IPS-15b (cell line): ENCODE results near the gene RTL10.

ENCODE experiments used
- H3K27me3 ChIP-seq: one replicate; pipeline ENCODE4 v1.6.1; 2013; ENCODE audit warnings: low read length; ENCODE audit not compliant: control insufficient read depth, insufficient read depth
- H3K36me3 ChIP-seq: one replicate; pipeline ENCODE4 v1.6.1; 2013; ENCODE audit warnings: low read length; ENCODE audit not compliant: control insufficient read depth, insufficient read depth
- H3K4me1 ChIP-seq: one replicate; pipeline ENCODE4 v1.6.1; 2013; ENCODE audit warnings: mild to moderate bottlenecking, low read length; ENCODE audit not compliant: control insufficient read depth, insufficient read depth
- H3K4me3 ChIP-seq: one replicate; pipeline ENCODE4 v1.5.1; 2013; ENCODE audit warnings: low read depth, low read length
- H3K9ac ChIP-seq: one replicate; pipeline ENCODE4 v1.6.1; 2013; ENCODE audit warnings: low read depth, mild to moderate bottlenecking, low read length
- H3K9me3 ChIP-seq: one replicate; pipeline ENCODE4 v1.6.1; 2013; ENCODE audit warnings: mild to moderate bottlenecking, low read length; ENCODE audit not compliant: control insufficient read depth, insufficient read depth

The RTL10 gene

GRCh38 chr22:19819911-19820879 is 34.5 kb downstream of the RTL10 start:
- no peaks in the 10 kb centered on the region for H3K4me1 ChIP-seq
- no peaks in the 10 kb centered on the region for H3K36me3 ChIP-seq
- no peaks in the 10 kb centered on the region for H3K27me3 ChIP-seq
- H3K4me3 ChIP-seq = no peak overlapping the region
- H3K9me3 ChIP-seq = no peaks in the 10 kb centered on the region
- H3K9ac ChIP-seq = no peak overlapping the region

GRCh38 chr22:19819208-19819910 is 35.3 kb downstream of the RTL10 start:
- H3K4me3 ChIP-seq = no peak overlapping the region
- H3K4me1 ChIP-seq = no peaks in the 10 kb centered on the region
- no peaks in the 10 kb centered on the region for H3K9me3 ChIP-seq
- H3K36me3 ChIP-seq = no peaks in the 10 kb centered on the region
- H3K27me3 ChIP-seq = no peaks in the 10 kb centered on the region
- H3K9ac ChIP-seq = no peak overlapping the region

- no peak overlapping the region for H3K4me3 ChIP-seq
- H3K9ac ChIP-seq = no peak overlapping the region
- no peaks in the 10 kb centered on the region for H3K4me1 ChIP-seq
- H3K9me3 ChIP-seq = no peaks in the 10 kb centered on the region
- H3K27me3 ChIP-seq = no peaks in the 10 kb centered on the region
- H3K36me3 ChIP-seq = no peaks in the 10 kb centered on the region
Measured at GRCh38 chr22:19818324-19819207, 36.1 kb downstream of the RTL10 start.

- no peaks in the 10 kb centered on the region for H3K4me1 ChIP-seq
- no peak overlapping the region for H3K9ac ChIP-seq
- H3K36me3 ChIP-seq = no peaks in the 10 kb centered on the region
- no peak overlapping the region for H3K4me3 ChIP-seq
- no peaks in the 10 kb centered on the region for H3K9me3 ChIP-seq
- H3K27me3 ChIP-seq = no peaks in the 10 kb centered on the region
Measured at GRCh38 chr22:19816372-19817119, 38.1 kb downstream of the RTL10 start.

- no peak overlapping the region for H3K4me3 ChIP-seq
- no peaks in the 10 kb centered on the region for H3K4me1 ChIP-seq
- no peaks in the 10 kb centered on the region for H3K27me3 ChIP-seq
- no peaks in the 10 kb centered on the region for H3K36me3 ChIP-seq
- H3K9ac ChIP-seq = no peak overlapping the region
- no peaks in the 10 kb centered on the region for H3K9me3 ChIP-seq
Measured at GRCh38 chr22:19815823-19816290, 38.8 kb downstream of the RTL10 start.

GRCh38 chr22:19815093-19815822 is 39.4 kb downstream of the RTL10 start:
- H3K9ac ChIP-seq = no peak overlapping the region
- H3K4me1 ChIP-seq = no peaks in the 10 kb centered on the region
- no peaks in the 10 kb centered on the region for H3K9me3 ChIP-seq
- H3K36me3 ChIP-seq = no peaks in the 10 kb centered on the region
- no peak overlapping the region for H3K4me3 ChIP-seq
- no peaks in the 10 kb centered on the region for H3K27me3 ChIP-seq

GRCh38 chr22:19814428-19814827 is 40.2 kb downstream of the RTL10 start:
- Histone ChIP-seq H3K4me1 (no peaks in the 10 kb centered on the region), H3K9ac (no peak overlapping the region), H3K36me3 (no peaks in the 10 kb centered on the region), H3K27me3 (no peaks in the 10 kb centered on the region), H3K4me3 (no peak overlapping the region), H3K9me3 (no peaks in the 10 kb centered on the region)

GRCh38 chr22:19812910-19813309 is 41.8 kb downstream of the RTL10 start:
- Histone ChIP-seq H3K4me3 (no peak overlapping the region), H3K27me3 (no peaks in the 10 kb centered on the region), H3K36me3 (no peaks in the 10 kb centered on the region), H3K4me1 (no peaks in the 10 kb centered on the region), H3K9ac (no peak overlapping the region), H3K9me3 (no peaks in the 10 kb centered on the region)

GRCh38 chr22:19811811-19812771 is 42.6 kb downstream of the RTL10 start:
- Histone ChIP-seq H3K4me3 (no peak overlapping the region), H3K9ac (no peak overlapping the region), H3K36me3 (no peaks in the 10 kb centered on the region), H3K27me3 (no peaks in the 10 kb centered on the region), H3K9me3 (no peaks in the 10 kb centered on the region), H3K4me1 (no peaks in the 10 kb centered on the region)

GRCh38 chr22:19811211-19811621 is 43.5 kb downstream of the RTL10 start:
- Histone ChIP-seq H3K36me3 (no peaks in the 10 kb centered on the region), H3K9ac (no peak overlapping the region), H3K27me3 (no peaks in the 10 kb centered on the region), H3K9me3 (no peaks in the 10 kb centered on the region), H3K4me1 (no peaks in the 10 kb centered on the region), H3K4me3 (no peak overlapping the region)
